ENCODE data around the gene GLI2. TPM values are rescaled to one million over a fixed set of nuclear protein-coding genes. Genes with fewer than 3 reads are reported as not detected.

GLI2 gene
- total and polyA plus RNA-seq, 8 donors: 8.5 to 26.1 (median 18.4) TPM

GRCh38 chr2:120720746-120721375 lies 14.8 kb upstream of the GLI2 start:
- Histone ChIP-seq H3K4me3 (no peak overlapping the region), H3K4me1 (no peaks in the 10 kb centered on the region), H3K27ac (no peak overlapping the region), H3K36me3 (no peaks in the 10 kb centered on the region), H3K27me3 (peaks cover 0 to 8% of the 10 kb centered on the region in 2 donors), H3K9me3 (peaks cover 0 to 6% of the 10 kb centered on the region in 2 donors)
- DNase-seq: no peak
- TF ChIP-seq CTCF (IDR thresholded peaks at IDR 0.05): no peak
- intact Hi-C loops (cut with DNase I): no loop called here
- no peak for ATAC-seq

- DNase-seq: no peak
- ATAC-seq: no peak
- Histone ChIP-seq H3K4me3 (no peak overlapping the region), H3K4me1 (no peaks in the 10 kb centered on the region), H3K27me3 (peaks cover 0 to 8% of the 10 kb centered on the region in 2 donors), H3K27ac (no peak overlapping the region), H3K9me3 (peaks cover 0 to 8% of the 10 kb centered on the region in 2 donors), H3K36me3 (no peaks in the 10 kb centered on the region)
- intact Hi-C loops (cut with DNase I): no loop called here
- TF ChIP-seq CTCF (IDR thresholded peaks at IDR 0.05): no peak
These were observed 13.5 kb upstream of the GLI2 start for GRCh38 chr2:120722246-120722567.

- no peak overlapping the region for H3K27ac ChIP-seq
- H3K4me1 ChIP-seq: no peaks in the 10 kb centered on the region
- intact Hi-C loops (cut with DNase I): no loop called here
- H3K36me3 ChIP-seq: no peaks in the 10 kb centered on the region
- no peak for DNase-seq
- TF ChIP-seq CTCF (IDR thresholded peaks at IDR 0.05): no peak
- no peak overlapping the region for H3K4me3 ChIP-seq
- peaks cover 0 to 8% of the 10 kb centered on the region in 2 donors for H3K9me3 ChIP-seq
- ATAC-seq: no peak
- peaks cover 0 to 8% of the 10 kb centered on the region in 2 donors for H3K27me3 ChIP-seq
These were observed 12.9 kb upstream of the GLI2 start for GRCh38 chr2:120722568-120723421.

GRCh38 chr2:120726245-120726644 lies 9.4 kb upstream of the GLI2 start:
- ATAC-seq (no peak), DNase-seq (no peak)
- Histone ChIP-seq H3K4me1 (no peaks in the 10 kb centered on the region), H3K36me3 (no peaks in the 10 kb centered on the region), H3K4me3 (no peak overlapping the region), H3K27me3 (peaks cover 0 to 19% of the 10 kb centered on the region in 2 donors), H3K27ac (no peak overlapping the region), H3K9me3 (peaks cover 0 to 8% of the 10 kb centered on the region in 2 donors)
- TF ChIP-seq CTCF (IDR thresholded peaks at IDR 0.05): no peak
- intact Hi-C loops (cut with DNase I): no loop called here

Measured in left lung (tissue), 10 donors.